H1 (cell line): ENCODE measurements around the gene SMAD6. TPM values are rescaled to one million over a fixed set of nuclear protein-coding genes. Genes with fewer than 3 reads are reported as not detected.

Experiments
- SIRT6 ChIP-seq: IDR thresholded peaks from one replicate; pipeline ENCODE4 v1.7.1; 2012; ENCODE audit warnings: low read length, inconsistent platforms
- polyA plus RNA-seq, 7 experiments: library from polyadenylated mRNA; depleted of rRNA in 3 of 7; stranded (reverse) in 5 of 7; unstranded in 2 of 7; fragments of >200 nt in 5 of 7; fragments of 200-250 nt in 2 of 7; gene quantifications; 1 replicate in 5 of 7; 2 replicates in 1 of 7; 4 replicates in 1 of 7; pipeline versions ENCODE4 v1.2.1 to v1.2.3, GENCODE V29; 2011 to 2013; ENCODE audit warnings: missing spikeins in 2 of 7, mixed read lengths in 2 of 7
- total RNA-seq: library from RNA; stranded (reverse); fragmentation: NEBNext Ultra II Directional; extraction: Animal tissue kit (Norgen Biotek cat#: 25700); gene quantifications from 2 replicates; pipeline ENCODE4 v1.2.1, GENCODE V29; 2021
- TF ChIP-seq, protein P1 (sequence below), 3 experiments: IDR thresholded peaks; 1 replicate in 2 of 3; 2 replicates in 1 of 3; pipeline versions ENCODE4 v1.5.1 to v1.6.1; 2011; ENCODE audit warnings: low read length in 3 of 3, mild to moderate bottlenecking in 3 of 3, inconsistent platforms in 2 of 3, low read depth in 1 of 3, moderate library complexity in 1 of 3; ENCODE audit not compliant: insufficient read depth in 1 of 3; ENCODE audit errors: control extremely low read depth in 1 of 3

The SMAD6 gene
- total and polyA plus RNA-seq, 2 of the 8 experiments (the other 6 are each of a cell fraction or from before 2014, with no cell fraction given), result 1.8 to 7.0 TPM

GRCh38 chr15:66653398-66653797 lies 48.6 kb upstream of the SMAD6 start (continued):
- TF ChIP-seq, protein P1, sequence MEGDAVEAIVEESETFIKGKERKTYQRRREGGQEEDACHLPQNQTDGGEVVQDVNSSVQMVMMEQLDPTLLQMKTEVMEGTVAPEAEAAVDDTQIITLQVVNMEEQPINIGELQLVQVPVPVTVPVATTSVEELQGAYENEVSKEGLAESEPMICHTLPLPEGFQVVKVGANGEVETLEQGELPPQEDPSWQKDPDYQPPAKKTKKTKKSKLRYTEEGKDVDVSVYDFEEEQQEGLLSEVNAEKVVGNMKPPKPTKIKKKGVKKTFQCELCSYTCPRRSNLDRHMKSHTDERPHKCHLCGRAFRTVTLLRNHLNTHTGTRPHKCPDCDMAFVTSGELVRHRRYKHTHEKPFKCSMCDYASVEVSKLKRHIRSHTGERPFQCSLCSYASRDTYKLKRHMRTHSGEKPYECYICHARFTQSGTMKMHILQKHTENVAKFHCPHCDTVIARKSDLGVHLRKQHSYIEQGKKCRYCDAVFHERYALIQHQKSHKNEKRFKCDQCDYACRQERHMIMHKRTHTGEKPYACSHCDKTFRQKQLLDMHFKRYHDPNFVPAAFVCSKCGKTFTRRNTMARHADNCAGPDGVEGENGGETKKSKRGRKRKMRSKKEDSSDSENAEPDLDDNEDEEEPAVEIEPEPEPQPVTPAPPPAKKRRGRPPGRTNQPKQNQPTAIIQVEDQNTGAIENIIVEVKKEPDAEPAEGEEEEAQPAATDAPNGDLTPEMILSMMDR (IDR thresholded peaks at IDR 0.05; ENCODE audit: control extremely low read depth in 1 of 3, insufficient read depth in 1 of 3, low read depth in 1 of 3, low read length in 3 of 3), result no peak
- no peak for TF ChIP-seq SIRT6
